ENCODE data around the gene IRF6.
"Not testable (repeated sequence)": the region's sequence is repeated elsewhere in the genome, so short reads cannot be mapped to it uniquely, and the experiment has no call there.

IRF6 gene

GRCh38 chr1:209822706-209823105 is 16.8 kb upstream of the IRF6 start:
- no peak for DNase-seq

- DNase-seq = no peak
These were observed 15.0 kb upstream of the IRF6 start for GRCh38 chr1:209820986-209821385.

GRCh38 chr1:209819058-209819457 is 13.1 kb upstream of the IRF6 start:
- no peak for DNase-seq

GRCh38 chr1:209817691-209818090 is 11.7 kb upstream of the IRF6 start:
- no peak for DNase-seq

GRCh38 chr1:209816923-209817322 is 11.0 kb upstream of the IRF6 start:
- no peak for DNase-seq

- DNase-seq = no peak
These were observed 10.0 kb upstream of the IRF6 start for GRCh38 chr1:209815931-209816341.

GRCh38 chr1:209815490-209815889 is 9.5 kb upstream of the IRF6 start:
- DNase-seq = no peak

- DNase-seq = no peak
These were observed 8.0 kb upstream of the IRF6 start for GRCh38 chr1:209813902-209814301.

GRCh38 chr1:209810783-209811182 is 4.8 kb upstream of the IRF6 start:
- DNase-seq = no peak

- DNase-seq = no peak
These were observed 3.7 kb upstream of the IRF6 start for GRCh38 chr1:209809611-209810010.

GRCh38 chr1:209808059-209808581 is 2.2 kb upstream of the IRF6 start:
- DNase-seq = peak; percentile 81

GRCh38 chr1:209807509-209807908 is 1.6 kb upstream of the IRF6 start:
- DNase-seq = no peak

GRCh38 chr1:209805341-209805781 is 581 bp downstream of the IRF6 start:
- DNase-seq = no peak

- no peak for DNase-seq
These were observed 2.4 kb downstream of the IRF6 start for GRCh38 chr1:209803568-209803967.

- no peak for DNase-seq
These were observed 3.2 kb downstream of the IRF6 start for GRCh38 chr1:209802780-209803152.

GRCh38 chr1:209802117-209802779 is 3.7 kb downstream of the IRF6 start:
- peak; percentile 32 for DNase-seq

GRCh38 chr1:209800984-209801834 is 4.7 kb downstream of the IRF6 start:
- peak; percentile 82 for DNase-seq

GRCh38 chr1:209797978-209798639 is 7.8 kb downstream of the IRF6 start:
- DNase-seq = no peak

GRCh38 chr1:209793711-209794110 is 12.2 kb downstream of the IRF6 start:
- not testable (repeated sequence) for DNase-seq

GRCh38 chr1:209791920-209792319 is 14.0 kb downstream of the IRF6 start:
- DNase-seq = no peak

GRCh38 chr1:209790286-209791193 is 15.4 kb downstream of the IRF6 start:
- no peak for DNase-seq

- DNase-seq = no peak
These were observed 16.7 kb downstream of the IRF6 start for GRCh38 chr1:209789245-209789644.
